HG03378 (cell line): ENCODE data around the gene ZBTB7B.
A peak's percentile ranks its signal among the peaks of the same experiment; 100 is the strongest.

Experiments
- ATAC-seq: cut with Tn5 transposase; IDR thresholded peaks from one replicate; pipeline ENCODE4 v1.9.1; 2021; ENCODE audit warnings: mild to moderate bottlenecking, moderate library complexity; ENCODE audit not compliant: unreplicated experiment

ZBTB7B gene

DNA sequence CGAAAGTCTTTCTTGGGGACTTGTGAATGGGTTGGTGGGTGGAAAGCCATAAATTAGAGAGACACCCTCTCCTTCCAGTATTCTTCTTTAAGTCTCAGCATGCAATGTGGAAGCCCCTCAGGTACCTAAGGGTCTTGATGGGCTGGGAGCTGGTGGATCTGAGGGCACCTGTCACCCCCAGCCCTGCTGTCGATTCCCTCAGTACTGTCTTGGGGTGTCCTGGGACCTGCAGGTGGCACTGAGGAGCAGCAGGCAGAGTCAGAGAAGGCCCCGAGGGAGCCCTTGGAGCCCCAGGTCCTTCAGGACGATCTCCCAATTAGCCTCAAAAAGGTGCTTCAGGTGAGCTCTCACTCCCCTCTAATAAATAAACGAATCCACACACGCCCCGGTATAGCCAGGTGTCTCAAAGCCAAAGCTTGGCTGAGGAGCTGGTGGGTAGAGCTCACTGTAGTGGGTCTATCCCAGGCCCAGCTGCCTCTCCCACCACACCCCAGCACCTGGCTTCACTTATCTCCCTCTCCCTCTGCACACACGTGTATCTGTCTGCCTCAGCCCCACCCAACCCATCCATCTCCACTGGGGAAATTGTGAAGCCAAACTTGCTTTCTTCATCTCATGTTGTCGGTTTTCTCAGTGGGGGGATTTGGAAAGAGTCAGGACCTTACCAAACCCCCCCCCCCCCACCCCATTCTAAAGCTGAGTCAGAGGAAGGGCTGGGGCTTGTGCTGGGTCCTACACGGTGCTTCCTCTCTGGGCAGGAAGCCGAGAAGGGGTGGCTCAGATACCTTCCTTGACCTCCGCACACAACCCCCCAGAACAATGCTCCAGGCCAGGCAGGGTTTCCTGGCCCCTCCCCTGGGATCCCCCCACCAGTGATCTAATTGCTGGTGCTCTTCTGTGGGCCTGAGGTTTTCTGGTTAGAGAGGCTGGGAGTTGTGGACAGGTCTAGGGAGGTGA lies 50.1 kb downstream of the ZBTB7B start:
- no peak for ATAC-seq

DNA sequence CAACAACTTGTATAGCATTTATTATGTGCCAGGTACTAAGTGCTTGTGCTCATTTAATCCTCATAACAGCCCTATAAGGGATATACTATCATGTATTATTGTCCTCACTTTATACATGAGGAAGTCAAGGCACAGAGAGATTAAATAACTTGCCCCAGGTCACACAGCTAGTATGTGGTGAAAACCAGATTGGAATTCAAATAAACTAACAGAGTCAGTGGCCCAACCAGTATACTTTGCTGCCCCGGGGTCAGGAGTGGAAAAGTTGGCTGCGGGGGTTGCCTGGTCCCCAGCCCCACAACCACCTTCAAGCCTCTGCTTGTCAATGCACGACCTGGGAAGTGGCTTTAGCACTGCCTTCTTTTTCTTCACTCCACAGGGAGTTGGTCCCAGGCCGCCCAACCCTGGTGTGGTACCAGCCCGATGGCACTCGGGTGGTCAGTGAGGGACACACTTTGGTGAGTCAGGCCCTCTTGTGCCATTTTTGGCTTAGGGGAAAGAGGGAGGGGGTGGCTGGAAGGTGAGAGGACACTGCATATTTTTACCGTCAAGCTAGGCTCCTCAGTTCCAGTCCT lies 51.0 kb downstream of the ZBTB7B start:
- ATAC-seq, result no peak

DNA sequence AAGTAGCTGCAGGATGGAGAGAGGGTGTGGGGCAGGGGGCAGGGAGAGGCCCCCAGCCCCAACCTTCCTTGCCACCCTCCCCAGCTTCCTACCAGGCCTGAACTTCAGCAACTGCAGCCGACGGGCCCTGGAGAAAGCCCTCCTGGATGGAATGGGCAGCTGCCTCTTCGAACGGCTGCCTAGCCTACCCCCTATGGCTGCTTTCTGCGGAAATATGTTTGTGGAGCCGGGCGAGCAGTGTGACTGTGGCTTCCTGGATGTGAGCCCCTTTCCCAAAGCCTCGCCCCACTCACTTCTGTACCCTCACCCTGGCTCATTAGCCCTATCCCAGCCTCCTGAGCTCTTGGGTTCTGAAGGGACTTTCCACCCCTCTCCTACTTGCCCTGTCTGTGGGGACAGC lies 54.5 kb downstream of the ZBTB7B start:
- no peak for ATAC-seq

DNA sequence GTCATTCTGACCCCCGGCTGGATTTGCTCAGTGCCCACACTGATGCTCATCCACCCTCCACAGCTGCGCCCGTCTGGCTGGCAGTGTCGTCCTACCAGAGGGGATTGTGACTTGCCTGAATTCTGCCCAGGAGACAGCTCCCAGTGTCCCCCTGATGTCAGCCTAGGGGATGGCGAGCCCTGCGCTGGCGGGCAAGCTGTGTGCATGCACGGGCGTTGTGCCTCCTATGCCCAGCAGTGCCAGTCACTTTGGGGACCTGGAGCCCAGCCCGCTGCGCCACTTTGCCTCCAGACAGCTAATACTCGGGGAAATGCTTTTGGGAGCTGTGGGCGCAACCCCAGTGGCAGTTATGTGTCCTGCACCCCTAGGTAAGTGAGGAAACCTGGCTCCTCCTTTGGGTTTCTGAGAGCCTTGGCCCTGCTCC lies 55.2 kb downstream of the ZBTB7B start:
- no peak for ATAC-seq

DNA sequence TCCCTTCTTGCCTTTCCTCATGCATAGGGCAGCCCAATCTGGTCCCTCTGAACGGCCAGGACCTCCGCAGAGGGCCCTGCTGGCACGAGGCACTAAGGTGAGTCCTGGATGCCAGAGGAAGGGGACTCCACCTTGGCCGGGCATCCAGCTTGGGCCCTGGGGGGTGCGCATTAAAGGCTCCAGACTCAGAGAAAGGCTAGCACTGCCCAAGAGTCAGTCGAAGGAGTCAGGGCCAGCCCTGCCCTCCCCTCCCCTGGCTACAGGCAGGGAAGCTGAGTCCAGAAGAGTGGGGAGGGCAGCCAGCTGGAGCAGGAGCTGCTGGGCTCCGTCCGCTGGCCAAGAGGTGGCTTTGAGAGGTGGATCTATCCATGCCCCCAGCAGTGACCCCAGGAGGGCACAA lies 58.1 kb downstream of the ZBTB7B start:
- ATAC-seq, result no peak

DNA sequence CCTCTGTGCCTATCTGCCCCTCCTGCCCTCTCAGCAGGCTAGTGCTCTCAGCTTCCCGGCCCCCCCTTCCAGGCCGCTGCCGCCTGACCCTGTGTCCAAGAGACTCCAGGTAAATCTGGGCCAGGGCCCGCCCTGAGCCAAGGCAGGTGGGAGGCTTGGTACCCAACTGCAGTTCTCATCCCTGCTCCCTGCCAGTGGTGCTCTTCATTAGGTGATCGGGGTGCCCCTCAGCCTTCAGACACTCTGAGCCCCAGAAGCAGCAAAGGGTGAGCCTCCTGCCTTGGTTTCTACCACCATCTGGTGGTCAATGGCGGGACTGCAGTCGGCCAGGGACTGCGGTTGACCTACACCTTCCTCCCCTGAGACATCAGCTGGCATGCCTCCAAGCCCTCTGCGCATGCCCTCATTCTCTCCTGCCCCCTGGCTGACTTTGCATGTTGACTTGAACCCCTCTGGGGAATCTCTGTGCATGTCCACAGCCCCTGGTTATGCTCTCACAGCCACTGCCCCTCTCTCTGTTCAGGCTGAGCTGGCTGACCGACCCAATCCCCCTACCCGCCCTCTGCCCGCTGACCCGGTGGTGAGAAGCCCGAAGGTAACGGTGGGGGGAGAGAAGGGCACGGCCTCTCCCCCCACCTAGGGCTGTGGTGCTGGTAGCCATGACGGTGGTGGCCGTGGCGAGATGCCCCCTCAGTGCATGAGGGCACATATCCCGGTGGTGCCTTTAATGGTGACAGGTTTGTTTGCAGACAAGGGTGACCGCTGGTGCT lies 59.0 kb downstream of the ZBTB7B start:
- peak; percentile 48 for ATAC-seq

DNA sequence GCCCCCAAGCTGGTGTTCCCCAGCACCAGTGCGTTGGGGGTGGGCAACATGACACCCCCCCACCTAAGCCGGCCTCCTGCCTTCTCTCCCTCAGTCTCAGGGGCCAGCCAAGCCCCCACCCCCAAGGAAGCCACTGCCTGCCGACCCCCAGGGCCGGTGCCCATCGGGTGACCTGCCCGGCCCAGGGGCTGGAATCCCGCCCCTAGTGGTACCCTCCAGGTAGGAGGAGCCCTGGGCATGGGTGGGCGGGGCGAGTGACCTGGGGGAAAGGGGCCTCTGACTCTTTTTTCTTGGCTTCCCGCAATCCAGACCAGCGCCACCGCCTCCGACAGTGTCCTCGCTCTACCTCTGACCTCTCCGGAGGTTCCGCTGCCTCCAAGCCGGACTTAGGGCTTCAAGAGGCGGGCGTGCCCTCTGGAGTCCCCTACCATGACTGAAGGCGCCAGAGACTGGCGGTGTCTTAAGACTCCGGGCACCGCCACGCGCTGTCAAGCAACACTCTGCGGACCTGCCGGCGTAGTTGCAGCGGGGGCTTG lies 59.6 kb downstream of the ZBTB7B start:
- no peak for ATAC-seq

DNA sequence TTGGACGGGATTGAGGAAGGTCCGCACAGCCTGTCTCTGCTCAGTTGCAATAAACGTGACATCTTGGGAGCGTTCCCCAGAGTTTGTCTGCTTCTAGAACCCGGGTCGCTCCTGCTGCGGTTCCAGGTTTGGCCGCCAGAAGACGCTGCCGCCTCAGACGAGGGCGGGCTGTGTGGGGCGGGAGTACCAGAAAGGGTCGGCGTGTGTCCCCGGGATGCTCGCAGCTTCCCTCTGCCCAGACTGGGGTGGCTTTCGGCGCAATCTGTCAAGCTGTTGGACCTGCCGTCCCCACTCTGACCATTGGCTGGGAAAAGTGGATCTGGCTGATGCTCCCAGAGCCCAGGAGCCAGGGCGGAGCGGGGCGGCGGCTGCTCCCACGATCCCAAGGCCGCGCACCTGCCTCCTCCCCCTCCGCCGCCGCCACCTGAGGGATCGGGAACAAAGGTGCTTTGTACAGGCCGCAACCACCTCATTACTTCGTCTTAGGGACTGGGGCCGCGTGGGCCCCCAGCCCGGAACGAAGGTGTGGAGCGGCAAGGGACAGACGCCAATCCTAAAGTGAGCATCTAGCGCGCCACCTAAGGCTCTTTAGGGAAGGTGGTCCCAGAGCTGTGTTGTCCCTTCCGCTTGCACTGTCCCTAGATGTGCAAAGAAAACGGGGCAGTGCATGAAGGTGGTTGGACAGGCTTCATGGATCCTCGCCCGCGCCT lies 60.3 kb downstream of the ZBTB7B start:
- ATAC-seq, result no peak

DNA sequence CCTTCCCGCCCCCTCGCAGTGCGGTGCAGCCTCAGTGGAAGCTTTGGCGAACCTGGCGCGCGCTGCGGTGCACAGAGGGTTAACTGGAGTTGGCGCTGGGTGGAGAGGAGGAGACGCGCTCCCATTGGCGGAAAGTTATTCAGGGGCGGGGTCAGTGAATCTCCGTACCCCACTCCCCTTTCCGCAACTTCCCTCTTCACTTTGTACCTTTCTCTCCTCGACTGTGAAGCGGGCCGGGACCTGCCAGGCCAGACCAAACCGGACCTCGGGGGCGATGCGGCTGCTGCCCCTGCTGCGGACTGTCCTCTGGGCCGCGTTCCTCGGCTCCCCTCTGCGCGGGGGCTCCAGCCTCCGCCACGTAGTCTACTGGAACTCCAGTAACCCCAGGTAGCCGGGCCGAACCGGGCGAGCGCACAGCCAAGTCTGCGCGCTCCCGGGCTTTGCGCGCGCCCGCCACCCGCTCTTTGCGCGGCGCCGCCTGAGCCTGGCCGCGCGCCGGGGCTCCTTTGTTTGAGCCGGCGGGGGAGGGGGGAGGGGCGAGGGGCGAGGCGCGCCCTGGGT lies 61.0 kb downstream of the ZBTB7B start, which contains the start of gene EFNA4:
EFNA4 (plus strand) TSS at position 191 of the 561 bp plus-strand sequence; CDS start at position 275, 84 bp downstream.
- ATAC-seq, result no peak

DNA sequence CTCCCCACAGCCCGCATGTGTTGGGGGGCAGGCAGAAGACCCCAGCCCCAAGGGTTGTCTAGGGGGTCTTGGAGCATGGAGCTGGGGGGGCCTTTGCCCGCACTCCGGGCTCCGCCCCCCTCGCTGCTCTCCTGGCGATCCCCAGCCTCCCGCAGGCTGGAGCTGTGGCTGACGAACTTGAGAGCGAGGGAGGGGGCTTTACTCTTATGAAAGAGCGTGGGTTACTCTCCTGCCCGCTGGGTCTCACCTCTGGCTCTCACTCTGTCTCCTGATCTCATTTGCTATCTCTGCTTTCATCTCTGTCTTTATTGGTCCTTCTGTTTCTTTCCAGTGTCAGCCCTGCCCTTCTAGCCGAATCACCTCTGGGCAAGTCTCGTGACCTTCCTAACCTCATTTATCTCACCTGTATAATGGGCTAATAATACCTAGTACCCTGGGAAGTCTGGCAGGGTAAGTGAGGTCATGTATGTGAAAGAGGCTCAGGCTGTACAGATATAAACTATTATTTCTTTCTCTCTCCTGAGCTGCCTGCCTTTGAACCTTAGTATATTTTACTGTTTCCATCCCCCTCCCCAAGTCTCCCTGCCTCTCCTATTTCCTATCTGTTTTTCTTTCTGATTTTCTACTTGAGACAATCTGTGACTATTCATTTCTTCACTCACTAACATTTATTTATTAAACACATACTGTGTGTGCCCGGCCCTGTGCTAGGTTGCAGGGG lies 61.7 kb downstream of the ZBTB7B start:
- no peak for ATAC-seq

DNA sequence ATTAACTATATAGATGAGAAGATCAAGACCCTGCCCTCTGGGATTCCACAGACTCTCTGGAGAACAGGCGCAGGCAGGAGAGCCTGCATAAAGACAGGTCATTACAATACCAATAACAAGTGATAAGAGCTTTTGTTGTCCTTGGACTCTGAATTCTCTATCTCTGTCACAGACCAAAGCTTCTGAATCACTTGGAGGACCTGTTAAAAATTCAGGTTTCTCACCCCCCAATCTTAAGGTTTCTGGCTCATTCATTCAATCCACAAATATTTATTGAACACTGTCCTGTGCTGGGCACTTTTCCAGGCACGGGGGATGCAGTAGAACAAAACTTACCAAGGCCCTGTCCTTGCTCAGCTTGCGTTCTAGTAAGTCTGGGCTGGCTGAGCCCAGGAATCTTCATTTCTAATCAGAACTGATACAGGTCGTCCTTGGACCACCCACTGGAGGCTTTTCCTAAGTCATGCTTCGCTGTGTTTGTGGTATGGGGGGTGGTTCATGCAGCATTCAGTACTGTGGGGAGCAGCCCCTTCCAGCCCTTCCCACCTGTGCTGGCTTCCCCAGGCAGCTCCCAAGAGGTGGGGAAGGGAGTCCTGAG lies 62.3 kb downstream of the ZBTB7B start:
- ATAC-seq, result no peak

DNA sequence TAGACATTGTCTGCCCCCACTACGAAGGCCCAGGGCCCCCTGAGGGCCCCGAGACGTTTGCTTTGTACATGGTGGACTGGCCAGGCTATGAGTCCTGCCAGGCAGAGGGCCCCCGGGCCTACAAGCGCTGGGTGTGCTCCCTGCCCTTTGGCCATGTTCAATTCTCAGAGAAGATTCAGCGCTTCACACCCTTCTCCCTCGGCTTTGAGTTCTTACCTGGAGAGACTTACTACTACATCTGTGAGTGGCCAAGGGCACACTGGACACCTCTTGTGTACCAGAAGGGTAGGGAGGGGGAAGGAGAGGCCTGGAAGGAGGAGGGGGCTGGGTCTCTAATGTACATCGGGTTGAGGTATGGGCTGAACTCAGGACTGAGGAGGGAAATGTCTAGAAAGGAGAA lies 64.2 kb downstream of the ZBTB7B start:
- no peak for ATAC-seq
